ENCODE results near the gene NPC1L1. TPM values are rescaled to one million over a fixed set of nuclear protein-coding genes. Genes with fewer than 3 reads are reported as not detected.

The NPC1L1 gene
- total and polyA plus RNA-seq, 4 donors: 0.01 to 0.48 (median 0.03) TPM

GRCh38 chr7:44587843-44588711 is 46.9 kb upstream of the NPC1L1 start:
- H3K9ac ChIP-seq (ENCODE audit: insufficient read depth in 1 of 2, low read length in 2 of 2): no peak overlapping the region
- H3K27me3 ChIP-seq (ENCODE audit: control insufficient read depth in 3 of 3, insufficient read depth in 3 of 3, low read length in 2 of 3): no peaks in the 10 kb centered on the region
- ATAC-seq (ENCODE audit: insufficient read depth, low FRiP score) (no peak), DNase-seq (peak; percentile 43 to 75 (median 70))
- H3K4me1 ChIP-seq (ENCODE audit: control insufficient read depth in 5 of 5, insufficient read depth in 5 of 5, low read length in 5 of 5): no peaks in the 10 kb centered on the region
- H3K36me3 ChIP-seq (ENCODE audit: control insufficient read depth in 4 of 4, insufficient read depth in 4 of 4, low read length in 4 of 4): no peaks in the 10 kb centered on the region
- TF ChIP-seq CTCF (IDR thresholded peaks at IDR 0.05; ENCODE audit: control extremely low read depth, extremely low read depth): peak; percentile 50
- WGBS, 2 donors: 23 to 35% methylated on average over 6 of the region's 6 CpGs
- no peaks in the 10 kb centered on the region for H3K9me3 ChIP-seq (ENCODE audit: control insufficient read depth in 4 of 4, insufficient read depth in 3 of 4, low read length in 3 of 4)
- H3K4me3 ChIP-seq: no peak overlapping the region
- H3K27ac ChIP-seq (ENCODE audit: low read depth in 1 of 2, low read length in 1 of 2): no peak overlapping the region

DNA sequence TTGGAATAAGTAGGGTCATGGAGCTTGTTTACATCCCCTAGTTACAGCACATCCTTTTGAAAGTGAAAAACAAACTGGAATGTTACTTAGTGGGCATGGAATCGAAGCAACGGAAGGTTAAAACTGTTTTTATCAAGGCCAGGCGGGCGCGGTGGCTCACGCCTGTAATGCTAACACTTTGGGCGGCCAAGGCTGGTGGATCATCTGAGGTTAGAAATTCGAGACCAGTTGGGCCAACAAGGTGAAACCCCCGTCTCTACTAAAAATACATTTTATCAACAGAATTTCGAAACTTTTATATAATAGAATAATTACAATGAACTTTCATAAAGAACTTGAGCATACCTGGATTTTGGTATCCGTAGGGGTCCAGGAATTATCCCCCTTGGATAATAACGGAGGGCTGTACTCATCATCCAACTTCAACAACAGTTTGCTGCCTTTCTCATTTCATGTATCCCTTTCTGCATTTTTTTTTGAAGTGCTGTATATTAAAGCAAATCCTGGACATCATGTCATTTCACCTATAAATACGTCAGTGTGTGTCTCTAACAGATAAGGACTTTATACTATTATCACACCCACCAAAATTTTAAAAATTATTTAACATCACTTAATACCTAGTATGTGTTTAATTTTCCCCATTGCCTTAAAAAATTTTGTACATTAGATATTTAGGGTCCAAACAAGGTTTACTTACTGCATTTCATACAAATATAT is 42.2 kb upstream of the NPC1L1 start:
- H3K4me3 ChIP-seq: peak overlapping the region; percentile 40
- no peaks in the 10 kb centered on the region for H3K27me3 ChIP-seq (ENCODE audit: control insufficient read depth in 3 of 3, insufficient read depth in 3 of 3, low read length in 2 of 3)
- ATAC-seq (ENCODE audit: insufficient read depth, low FRiP score) (no peak), DNase-seq (no peak)
- no peaks in the 10 kb centered on the region for H3K9me3 ChIP-seq (ENCODE audit: control insufficient read depth in 4 of 4, insufficient read depth in 3 of 4, low read length in 3 of 4)
- H3K36me3 ChIP-seq (ENCODE audit: control insufficient read depth in 4 of 4, insufficient read depth in 4 of 4, low read length in 4 of 4): peaks cover 7 to 19% (median 9%) of the 10 kb centered on the region in 4 donors
- WGBS, 2 donors: 86 to 91% methylated on average over 13 of the region's 13 CpGs
- peaks cover 3 to 14% (median 5%) of the 10 kb centered on the region in 5 donors for H3K4me1 ChIP-seq (ENCODE audit: control insufficient read depth in 5 of 5, insufficient read depth in 5 of 5, low read length in 5 of 5)
- TF ChIP-seq CTCF (IDR thresholded peaks at IDR 0.05; ENCODE audit: control extremely low read depth, extremely low read depth): no peak
- H3K9ac ChIP-seq (ENCODE audit: insufficient read depth in 1 of 2, low read length in 2 of 2): peak overlapping the region in 1 of 2 donors; percentile 99
- peak overlapping the region; percentile 88 to 96 for H3K27ac ChIP-seq (ENCODE audit: low read depth in 1 of 2, low read length in 1 of 2)

- WGBS, 2 donors: 0% methylated on average over 63 to 71 of the region's 71 CpGs
- Histone ChIP-seq H3K9ac (ENCODE audit: insufficient read depth in 1 of 2, low read length in 2 of 2) (peak within 1 kb of the TSS; percentile 95 to 99), H3K27ac (ENCODE audit: low read depth in 1 of 2, low read length in 1 of 2) (peak within 1 kb of the TSS; percentile 88 to 96), H3K36me3 (ENCODE audit: control insufficient read depth in 4 of 4, insufficient read depth in 4 of 4, low read length in 4 of 4) (peaks cover 10 to 23% (median 11%) of the 10 kb centered on the region in 4 donors), H3K4me3 (peak within 1 kb of the TSS; percentile 76), H3K27me3 (ENCODE audit: control insufficient read depth in 3 of 3, insufficient read depth in 3 of 3, low read length in 2 of 3) (no peaks in the 10 kb centered on the region), H3K4me1 (ENCODE audit: control insufficient read depth in 5 of 5, insufficient read depth in 5 of 5, low read length in 5 of 5) (peaks cover 3 to 14% (median 5%) of the 10 kb centered on the region in 5 donors), H3K9me3 (ENCODE audit: control insufficient read depth in 4 of 4, insufficient read depth in 3 of 4, low read length in 3 of 4) (no peaks in the 10 kb centered on the region)
- DNase-seq: peak; percentile 99 to 100 (median 99)
- peak; percentile 98 for ATAC-seq (ENCODE audit: insufficient read depth, low FRiP score)
- TF ChIP-seq CTCF (IDR thresholded peaks at IDR 0.05; ENCODE audit: control extremely low read depth, extremely low read depth): no peak
These were observed 40.9 kb upstream of the NPC1L1 start, which contains the start of gene TMED4 for GRCh38 chr7:44581879-44582603. Gene TMED4, minus strand, starts transcription at chr7:44582231. Its CDS starts 25 bp downstream, at chr7:44582206.
